Ovary (tissue), 9 donors: ENCODE results near the gene SOX18. TPM values are rescaled to one million over a fixed set of nuclear protein-coding genes. Genes with fewer than 3 reads are reported as not detected.

Source experiments
- DNase-seq, 5 donors: peaks; one replicate each; pipeline ENCODE4 v3.0.0-alpha.2; 2019 to 2020
- H3K27ac ChIP-seq, 2 donors: fragments of 200-600 bp; one replicate each; pipeline versions ENCODE4 v1.5.1 to v1.8.0; 2019 to 2022
- H3K27me3 ChIP-seq: fragments of 200-600 bp; one replicate; pipeline ENCODE4 v1.8.0; 2022
- H3K36me3 ChIP-seq: fragments of 200-600 bp; sonication (generic); one replicate; pipeline ENCODE4 v1.5.1; 2019
- H3K4me1 ChIP-seq: one replicate; pipeline ENCODE4 v1.8.1; 2013; ENCODE audit warnings: mild to moderate bottlenecking, moderate library complexity; ENCODE audit not compliant: insufficient read depth
- H3K4me3 ChIP-seq: fragments of 200-600 bp; sonication (generic); one replicate; pipeline ENCODE4 v1.5.1; 2017
- H3K9me3 ChIP-seq, 2 donors: fragments of 200-600 bp in 1 of 2; sonication (generic) in 1 of 2; one replicate each; pipeline versions ENCODE4 v1.5.1 to v1.8.1; 2013 to 2019; ENCODE audit warnings: mild to moderate bottlenecking in 1 of 2, moderate library complexity in 1 of 2
- EP300 ChIP-seq: sonication (generic); formaldehyde crosslinking; IDR thresholded peaks from one replicate; pipeline ENCODE4 v1.6.1; 2017; ENCODE audit warnings: antibody characterized with exemption
- POLR2A ChIP-seq: fragments of 450-650 bp; IDR thresholded peaks from one replicate; pipeline ENCODE4 v1.6.1; 2017; ENCODE audit warnings: antibody characterized with exemption, mild to moderate bottlenecking, moderate library complexity
- WGBS, 3 donors: extraction: QIAGEN DNeasy Blood & Tissue Kit in 1 of 3; methylation state at CpG; one replicate each; pipeline versions ENCODE4 v1.1.5 to v1.1.7; 2013 to 2017; 5-methylcytosine and 5-hydroxymethylcytosine counted together
- intact Hi-C, 4 donors: fragments of 100-400 bp; cut with DNase I; formaldehyde crosslinking; loops; one replicate each; pipeline versions ENCODE4 v1.11.0 to v1.15.1; 2022 to 2023
- polyA plus RNA-seq, 2 donors: library from polyadenylated mRNA; stranded (reverse); fragments of 200-250 nt in 1 of 2; fragments of 350-450 nt in 1 of 2; fragmentation: Illumina TruSeq in 1 of 2; extraction: RNeasy Lipid Tissue Mini Kit (QIAGEN cat#74804) in 1 of 2; gene quantifications; one replicate each; pipeline ENCODE4 v1.2.3, GENCODE V29; 2013 to 2014
- total RNA-seq, 7 donors: library from RNA; depleted of rRNA in 2 of 7; stranded (reverse); fragments of >200 nt in 2 of 7; fragmentation: NEBNext Ultra II Directional in 3 of 7; extraction: Animal tissue kit (Norgen Biotek cat#: 25700) in 3 of 7; gene quantifications; one replicate each; pipeline versions ENCODE4 v1.1.0 to v1.2.4, GENCODE V29; 2016 to 2023
- TF ChIP-seq, protein P1 (sequence below), 3 donors: fragments of 450-650 bp in 2 of 3; fragments of 200-600 bp in 1 of 3; IDR thresholded peaks; one replicate each; pipeline versions ENCODE4 v1.5.1 to v1.8.0; 2016 to 2022; ENCODE audit warnings: antibody characterized with exemption in 3 of 3, mild to moderate bottlenecking in 1 of 3
- donor health status: DM: no; HTN: no; CAD: no; lungs with moderate emphysema.
- donor health status: DM: no; HTN: no; CAD: no.
- donor health status: Bipolar disorder and iron deficiency.
- donor health status: DM: yes; HTN: yes; CAD: no.
- donor health status: DM: no; HTN: no; CAD: no.
- donor health status: DM: yes; HTN: yes; CAD: no.

The SOX18 gene
- total and polyA plus RNA-seq, 9 donors = 2.0 to 63.8 (median 12.8) TPM

DNA sequence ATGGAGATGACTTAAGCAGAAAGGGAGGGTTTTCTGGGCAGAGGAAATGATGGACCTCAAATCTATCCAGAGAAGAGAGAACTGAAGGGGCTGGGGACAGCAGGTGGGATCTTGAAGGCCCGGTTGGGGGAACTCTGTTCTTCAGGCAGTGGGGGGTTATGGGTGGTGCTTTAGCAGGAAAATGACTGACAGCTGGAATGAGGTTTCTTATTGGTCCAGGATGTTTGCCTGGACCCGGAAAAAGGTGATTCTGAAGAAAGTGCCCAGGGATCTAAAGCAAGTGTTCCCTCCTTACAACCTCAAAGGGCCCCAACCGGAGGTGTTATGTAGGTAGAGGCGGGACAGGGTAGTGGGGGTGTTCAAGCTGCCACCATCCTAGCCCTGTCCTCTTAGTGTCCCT, 46.0 kb upstream of the SOX18 start:
- 79 to 84% (median 80%) methylated on average over 4 of the region's 4 CpGs for WGBS, 3 donors
- DNase-seq = no peak
- no peaks in the 10 kb centered on the region for H3K4me1 ChIP-seq
- no peaks in the 10 kb centered on the region for H3K9me3 ChIP-seq
- TF ChIP-seq, protein P1, sequence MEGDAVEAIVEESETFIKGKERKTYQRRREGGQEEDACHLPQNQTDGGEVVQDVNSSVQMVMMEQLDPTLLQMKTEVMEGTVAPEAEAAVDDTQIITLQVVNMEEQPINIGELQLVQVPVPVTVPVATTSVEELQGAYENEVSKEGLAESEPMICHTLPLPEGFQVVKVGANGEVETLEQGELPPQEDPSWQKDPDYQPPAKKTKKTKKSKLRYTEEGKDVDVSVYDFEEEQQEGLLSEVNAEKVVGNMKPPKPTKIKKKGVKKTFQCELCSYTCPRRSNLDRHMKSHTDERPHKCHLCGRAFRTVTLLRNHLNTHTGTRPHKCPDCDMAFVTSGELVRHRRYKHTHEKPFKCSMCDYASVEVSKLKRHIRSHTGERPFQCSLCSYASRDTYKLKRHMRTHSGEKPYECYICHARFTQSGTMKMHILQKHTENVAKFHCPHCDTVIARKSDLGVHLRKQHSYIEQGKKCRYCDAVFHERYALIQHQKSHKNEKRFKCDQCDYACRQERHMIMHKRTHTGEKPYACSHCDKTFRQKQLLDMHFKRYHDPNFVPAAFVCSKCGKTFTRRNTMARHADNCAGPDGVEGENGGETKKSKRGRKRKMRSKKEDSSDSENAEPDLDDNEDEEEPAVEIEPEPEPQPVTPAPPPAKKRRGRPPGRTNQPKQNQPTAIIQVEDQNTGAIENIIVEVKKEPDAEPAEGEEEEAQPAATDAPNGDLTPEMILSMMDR (IDR thresholded peaks at IDR 0.05) = no peak
- TF ChIP-seq EP300 (no peak), POLR2A (no peak)
- intact Hi-C loops = no loop called here
- H3K4me3 ChIP-seq = no peak overlapping the region
- no peaks in the 10 kb centered on the region for H3K27me3 ChIP-seq
- no peaks in the 10 kb centered on the region for H3K36me3 ChIP-seq
- H3K27ac ChIP-seq = no peak overlapping the region

GRCh38 chr20:64093013-64093503, 43.6 kb upstream of the SOX18 start:
- TF ChIP-seq POLR2A (no peak), EP300 (no peak)
- TF ChIP-seq, protein P1 (IDR thresholded peaks at IDR 0.05) = no peak
- Histone ChIP-seq H3K27ac (no peak overlapping the region), H3K27me3 (no peaks in the 10 kb centered on the region), H3K4me1 (no peaks in the 10 kb centered on the region), H3K4me3 (no peak overlapping the region), H3K36me3 (no peaks in the 10 kb centered on the region), H3K9me3 (no peaks in the 10 kb centered on the region)
- no peak for DNase-seq
- intact Hi-C loops = no loop called here
- WGBS, 3 donors = 21 to 54% (median 44%) methylated on average over 9 of the region's 9 CpGs

- Histone ChIP-seq H3K4me1 (no peaks in the 10 kb centered on the region), H3K36me3 (no peaks in the 10 kb centered on the region), H3K4me3 (no peak overlapping the region), H3K27ac (no peak overlapping the region), H3K9me3 (no peaks in the 10 kb centered on the region), H3K27me3 (no peaks in the 10 kb centered on the region)
- TF ChIP-seq, protein P1 (IDR thresholded peaks at IDR 0.05) = no peak
- no peak for TF ChIP-seq EP300
- no peak for TF ChIP-seq POLR2A
- intact Hi-C loops = no loop called here
- 28 to 44% (median 32%) methylated on average over 17 to 27 of the region's 27 CpGs for WGBS, 3 donors
- DNase-seq = no peak
Measured at GRCh38 chr20:64092258-64093012, 43.0 kb upstream of the SOX18 start.

GRCh38 chr20:64091770-64092169, 42.3 kb upstream of the SOX18 start:
- no peak overlapping the region for H3K27ac ChIP-seq
- H3K27me3 ChIP-seq = no peaks in the 10 kb centered on the region
- no peaks in the 10 kb centered on the region for H3K9me3 ChIP-seq
- H3K4me3 ChIP-seq = no peak overlapping the region
- WGBS, 3 donors = 8 to 12% (median 11%) methylated on average over 16 of the region's 16 CpGs
- H3K4me1 ChIP-seq = no peaks in the 10 kb centered on the region
- no peaks in the 10 kb centered on the region for H3K36me3 ChIP-seq
- intact Hi-C loops = no loop called here
- TF ChIP-seq, protein P1 (IDR thresholded peaks at IDR 0.05) = no peak
- TF ChIP-seq EP300 (no peak), POLR2A (no peak)
- no peak for DNase-seq
